DOHH2 (cell line): ENCODE measurements around the gene MDFIC.

Experiments used
- H3F3A ChIP-seq: fragments of 200-600 bp; sonication (generic), shearing (Covaris generic); 2 replicates; pipeline ENCODE4 v1.6.0; 2016; ENCODE audit warnings: antibody characterized with exemption, mild to moderate bottlenecking; ENCODE audit not compliant: control insufficient read depth, insufficient read depth
- H3K27ac ChIP-seq: fragments of 200-600 bp; sonication (generic); 2 replicates; pipeline ENCODE4 v1.5.1; 2014; ENCODE audit warnings: low read depth, mild to moderate bottlenecking, low read length, moderate library complexity
- H3K27me3 ChIP-seq: fragments of 200-600 bp; sonication (generic); 2 replicates; pipeline ENCODE4 v1.6.1; 2014; ENCODE audit warnings: mild to moderate bottlenecking, low read length, mixed read lengths; ENCODE audit not compliant: control insufficient read depth
- H3K36me3 ChIP-seq: fragments of 200-600 bp; sonication (generic); 2 replicates; pipeline ENCODE4 v1.6.1; 2014; ENCODE audit warnings: mild to moderate bottlenecking, low read length, moderate library complexity, mixed read lengths; ENCODE audit not compliant: control insufficient read depth
- H3K4me1 ChIP-seq: fragments of 200-600 bp; sonication (generic); 2 replicates; pipeline ENCODE4 v1.6.1; 2014; ENCODE audit warnings: mild to moderate bottlenecking, low read length, mixed read lengths; ENCODE audit not compliant: control insufficient read depth
- H3K4me2 ChIP-seq: fragments of 200-600 bp; sonication (generic); 2 replicates; pipeline ENCODE4 v1.6.0; 2014; ENCODE audit warnings: mild to moderate bottlenecking, low read length, moderate library complexity
- H3K4me3 ChIP-seq: fragments of 200-600 bp; sonication (generic); 2 replicates; pipeline ENCODE4 v1.5.1; 2014; ENCODE audit warnings: mild to moderate bottlenecking, low read length, mixed read lengths
- H3K79me2 ChIP-seq: fragments of 200-600 bp; sonication (generic); 2 replicates; pipeline ENCODE4 v1.6.1; 2014; ENCODE audit warnings: mild to moderate bottlenecking, low read length, mixed read lengths; ENCODE audit not compliant: control insufficient read depth
- H3K9me2 ChIP-seq: fragments of 200-600 bp; sonication (generic); replicated peaks from 2 replicates; pipeline ENCODE4 v1.6.1; 2014; ENCODE audit warnings: mild to moderate bottlenecking, low read length, mixed read lengths; ENCODE audit not compliant: control insufficient read depth
- H3K9me3 ChIP-seq: fragments of 200-600 bp; sonication (generic); 2 replicates; pipeline ENCODE4 v1.6.1; 2014; ENCODE audit warnings: antibody characterized with exemption, low read length, mixed read lengths; ENCODE audit not compliant: control insufficient read depth, insufficient read depth
- H4K20me1 ChIP-seq: fragments of 200-600 bp; sonication (generic); 2 replicates; pipeline ENCODE4 v1.6.0; 2014; ENCODE audit warnings: low read depth, mild to moderate bottlenecking, antibody characterized with exemption, low read length, moderate library complexity; ENCODE audit not compliant: control insufficient read depth, insufficient read depth
- EZH2phosphoT487 ChIP-seq: fragments of 200-600 bp; sonication (generic); IDR thresholded peaks from 2 replicates; pipeline ENCODE4 v1.6.1; 2017; ENCODE audit warnings: borderline replicate concordance, mild to moderate bottlenecking, antibody characterized with exemption, low read length, moderate library complexity, mixed read lengths
- TF ChIP-seq, protein P1 (sequence below): fragments of 200-600 bp; sonication (generic); IDR thresholded peaks from one replicate; pipeline ENCODE4 v1.5.1; 2014; ENCODE audit warnings: antibody characterized with exemption, mild to moderate bottlenecking, low read depth, low read length; ENCODE audit not compliant: poor library complexity, severe bottlenecking

MDFIC gene

DNA sequence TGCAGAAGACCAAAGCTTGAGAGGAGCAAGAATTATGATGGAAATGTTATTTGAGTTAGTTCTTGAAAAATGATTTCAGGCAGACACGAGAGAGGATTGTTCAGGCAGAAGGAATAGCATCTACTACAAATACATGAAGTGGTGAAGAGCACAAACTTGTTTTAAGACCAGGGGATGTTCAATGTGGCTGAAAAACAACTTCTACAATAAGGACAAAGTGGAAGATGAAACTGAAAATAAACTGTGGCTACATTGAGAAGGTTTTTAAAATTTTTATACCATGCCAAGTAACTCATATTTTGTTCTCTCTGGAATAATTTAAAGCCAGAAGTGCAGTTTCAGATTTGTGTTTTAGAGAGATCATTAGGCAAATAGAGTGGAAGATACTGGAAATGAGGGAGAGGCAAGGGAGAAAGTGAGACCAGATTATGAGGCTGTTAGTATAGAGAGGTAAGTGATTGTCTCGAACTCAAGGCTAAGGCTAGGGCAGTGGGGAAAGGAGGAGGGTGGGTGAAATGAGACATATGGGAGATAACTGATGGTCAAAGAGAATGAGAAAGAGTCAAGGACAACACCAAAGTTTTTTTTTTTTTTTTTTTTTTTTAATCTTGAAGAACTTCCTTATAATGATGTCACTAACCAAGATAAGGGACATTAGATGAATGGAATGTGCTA is 115.4 kb downstream of the MDFIC start:
- H3K9me3 ChIP-seq, result no peaks in the 10 kb centered on the region
- H3K4me2 ChIP-seq, result no peak overlapping the region
- H3K79me2 ChIP-seq, result no peaks in the 10 kb centered on the region
- H3K27ac ChIP-seq, result no peak overlapping the region
- no peaks in the 10 kb centered on the region for H3K27me3 ChIP-seq
- H4K20me1 ChIP-seq, result no peaks in the 10 kb centered on the region
- no peak overlapping the region for H3K4me3 ChIP-seq
- TF ChIP-seq, protein P1, sequence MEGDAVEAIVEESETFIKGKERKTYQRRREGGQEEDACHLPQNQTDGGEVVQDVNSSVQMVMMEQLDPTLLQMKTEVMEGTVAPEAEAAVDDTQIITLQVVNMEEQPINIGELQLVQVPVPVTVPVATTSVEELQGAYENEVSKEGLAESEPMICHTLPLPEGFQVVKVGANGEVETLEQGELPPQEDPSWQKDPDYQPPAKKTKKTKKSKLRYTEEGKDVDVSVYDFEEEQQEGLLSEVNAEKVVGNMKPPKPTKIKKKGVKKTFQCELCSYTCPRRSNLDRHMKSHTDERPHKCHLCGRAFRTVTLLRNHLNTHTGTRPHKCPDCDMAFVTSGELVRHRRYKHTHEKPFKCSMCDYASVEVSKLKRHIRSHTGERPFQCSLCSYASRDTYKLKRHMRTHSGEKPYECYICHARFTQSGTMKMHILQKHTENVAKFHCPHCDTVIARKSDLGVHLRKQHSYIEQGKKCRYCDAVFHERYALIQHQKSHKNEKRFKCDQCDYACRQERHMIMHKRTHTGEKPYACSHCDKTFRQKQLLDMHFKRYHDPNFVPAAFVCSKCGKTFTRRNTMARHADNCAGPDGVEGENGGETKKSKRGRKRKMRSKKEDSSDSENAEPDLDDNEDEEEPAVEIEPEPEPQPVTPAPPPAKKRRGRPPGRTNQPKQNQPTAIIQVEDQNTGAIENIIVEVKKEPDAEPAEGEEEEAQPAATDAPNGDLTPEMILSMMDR, result no peak
- TF ChIP-seq EZH2phosphoT487, result no peak
- H3F3A ChIP-seq, result no peaks in the 10 kb centered on the region
- H3K9me2 ChIP-seq, result no peaks in the 10 kb centered on the region
- no peaks in the 10 kb centered on the region for H3K36me3 ChIP-seq
- H3K4me1 ChIP-seq, result no peaks in the 10 kb centered on the region

DNA sequence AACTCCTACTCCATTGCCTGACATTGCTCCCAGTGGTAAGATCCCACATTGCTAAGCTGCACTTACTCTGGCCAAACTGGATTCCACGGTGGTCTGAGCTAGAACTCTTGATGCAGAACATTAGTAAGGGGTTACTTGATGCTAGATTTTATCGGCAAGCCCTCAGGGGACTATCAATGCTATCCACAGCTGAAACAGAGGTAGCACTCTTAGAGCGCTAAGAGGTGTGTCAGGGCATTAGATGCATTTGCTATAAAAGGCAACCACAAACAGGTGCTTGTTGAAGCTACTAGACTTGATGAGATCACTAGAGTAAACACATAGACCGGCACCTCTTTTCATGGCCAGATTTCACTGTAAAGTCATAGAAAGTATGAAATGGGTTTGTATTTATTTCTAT is 116.3 kb downstream of the MDFIC start:
- no peak overlapping the region for H3K4me3 ChIP-seq
- H3K27ac ChIP-seq, result no peak overlapping the region
- no peaks in the 10 kb centered on the region for H3K4me1 ChIP-seq
- H4K20me1 ChIP-seq, result no peaks in the 10 kb centered on the region
- no peaks in the 10 kb centered on the region for H3K9me3 ChIP-seq
- TF ChIP-seq, protein P1, result no peak
- TF ChIP-seq EZH2phosphoT487, result no peak
- H3K9me2 ChIP-seq, result no peaks in the 10 kb centered on the region
- H3K27me3 ChIP-seq, result no peaks in the 10 kb centered on the region
- H3K4me2 ChIP-seq, result no peak overlapping the region
- no peaks in the 10 kb centered on the region for H3F3A ChIP-seq
- H3K36me3 ChIP-seq, result no peaks in the 10 kb centered on the region
- no peaks in the 10 kb centered on the region for H3K79me2 ChIP-seq

DNA sequence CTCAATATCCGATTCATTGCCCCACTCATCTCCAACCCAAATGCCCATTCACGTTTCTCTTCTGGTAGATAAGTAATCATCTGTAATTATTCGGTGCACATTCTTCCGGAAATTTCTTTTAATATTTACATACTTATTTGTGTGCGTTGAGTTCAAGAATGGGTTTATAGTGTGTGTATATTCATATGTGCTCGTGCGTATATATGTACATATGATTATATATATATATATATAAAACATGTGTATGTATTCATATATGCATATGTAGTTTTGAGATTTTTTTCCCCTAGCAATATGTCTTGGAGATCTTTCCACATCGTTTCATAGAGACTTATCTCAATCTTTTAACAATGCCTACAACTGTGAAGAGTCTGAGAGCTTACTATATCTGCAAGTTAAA is 118.2 kb downstream of the MDFIC start:
- H3K4me1 ChIP-seq, result no peaks in the 10 kb centered on the region
- no peaks in the 10 kb centered on the region for H3F3A ChIP-seq
- H3K36me3 ChIP-seq, result no peaks in the 10 kb centered on the region
- no peak overlapping the region for H3K4me2 ChIP-seq
- H3K9me2 ChIP-seq, result no peaks in the 10 kb centered on the region
- no peak overlapping the region for H3K27ac ChIP-seq
- no peaks in the 10 kb centered on the region for H4K20me1 ChIP-seq
- H3K4me3 ChIP-seq, result no peak overlapping the region
- no peaks in the 10 kb centered on the region for H3K79me2 ChIP-seq
- H3K27me3 ChIP-seq, result no peaks in the 10 kb centered on the region
- TF ChIP-seq, protein P1, result no peak
- TF ChIP-seq EZH2phosphoT487, result no peak
- H3K9me3 ChIP-seq, result no peaks in the 10 kb centered on the region
